ENCODE results near the gene CDH22.

Gene CDH22

DNA sequence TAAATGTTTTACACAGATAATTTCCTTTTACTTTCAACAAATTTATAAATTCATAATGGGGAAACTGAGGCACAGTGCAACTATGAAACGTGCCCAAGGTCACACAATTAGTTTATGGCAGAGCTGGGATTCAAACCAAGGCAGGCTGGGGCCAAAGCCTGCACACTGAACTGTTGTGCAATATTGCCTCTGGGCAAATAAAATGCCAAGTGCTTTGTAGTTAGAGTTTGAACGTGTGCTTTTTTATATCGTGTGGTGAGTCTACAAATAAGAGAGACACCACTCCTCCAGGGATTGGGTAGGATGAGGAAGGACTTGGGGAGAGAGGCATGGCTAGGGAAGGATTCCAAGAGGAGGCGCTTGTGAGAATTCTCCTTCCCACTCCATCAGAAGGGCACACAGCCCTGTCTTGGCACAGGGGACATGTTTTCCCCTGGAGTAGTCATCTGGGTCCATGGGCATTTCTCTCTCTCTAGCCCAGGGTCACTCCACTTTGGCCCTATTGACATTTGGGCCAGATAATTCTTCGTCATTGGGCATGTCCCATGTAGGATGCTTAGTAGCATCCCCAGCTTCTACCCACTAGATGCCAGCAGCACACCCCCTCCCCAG, 2.8 kb upstream of the CDH22 start:
- Histone ChIP-seq H4K20me1 (peaks cover 0 to 79% (median 41%) of the 10 kb centered on the region in 11 experiments; a peak in 16 of 22 replicates), H3K4me3 (no peak overlapping the region)

GRCh38 chr20:46309945-46310344, 1.6 kb upstream of the CDH22 start:
- TF ChIP-seq Cebpa-rat (IDR thresholded peaks at IDR 0.05), result no peak
- peaks cover 93 to 100% (median 100%) of the 10 kb centered on the region in 11 experiments for H3K27me3 ChIP-seq
- no peaks in the 10 kb centered on the region for H3K36me3 ChIP-seq
- no peak overlapping the region for H3K27ac ChIP-seq
- H3K4me1 ChIP-seq, result peaks cover 13 to 27% (median 18%) of the 10 kb centered on the region in 10 experiments; a peak in 18 of 20 replicates
- no peak overlapping the region for H3K4me3 ChIP-seq
- H3K9ac ChIP-seq, result no peak overlapping the region
- H3K4me2 ChIP-seq, result no peak overlapping the region
- no peaks in the 10 kb centered on the region for H3K9me3 ChIP-seq (replicated peaks in 1 of 11)
- H4K20me1 ChIP-seq, result peaks cover 0 to 85% (median 41%) of the 10 kb centered on the region in 11 experiments; a peak in 16 of 22 replicates

More for the DNA sequence above, 2.8 kb upstream of the CDH22 start:
- peak in 5 of 11 experiments; percentile 44 to 80 (median 52); a peak in 7 of 22 replicates for TF ChIP-seq Cebpa-rat (IDR thresholded peaks at IDR 0.05)
- Histone ChIP-seq H3K36me3 (no peaks in the 10 kb centered on the region), H3K4me2 (no peak overlapping the region), H3K27me3 (peaks cover 99 to 100% (median 100%) of the 10 kb centered on the region in 11 experiments), H3K9me3 (replicated peaks in 1 of 11) (no peaks in the 10 kb centered on the region), H3K4me1 (peaks cover 13 to 27% (median 18%) of the 10 kb centered on the region in 10 experiments; a peak in 18 of 20 replicates), H3K9ac (no peak overlapping the region), H3K27ac (no peak overlapping the region)

DNA sequence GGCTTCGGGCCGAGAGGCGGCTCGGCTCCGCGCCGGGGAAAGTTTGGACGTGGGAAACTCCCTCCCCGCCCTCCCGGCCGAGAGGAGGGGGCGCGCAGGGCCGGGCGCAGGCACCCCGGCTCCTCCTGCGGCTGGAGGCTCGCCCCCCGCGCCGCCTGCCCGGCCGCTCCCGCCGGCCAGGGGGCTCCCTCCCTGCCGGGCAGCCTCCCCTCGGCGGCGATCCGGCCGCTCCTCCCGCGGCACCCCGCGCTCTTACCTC, 370 bp downstream of the CDH22 start:
- peak overlapping the region; percentile 92 to 100 (median 99) for H3K4me2 ChIP-seq
- H3K9me3 ChIP-seq (replicated peaks in 1 of 11), result no peaks in the 10 kb centered on the region
- H4K20me1 ChIP-seq, result peaks cover 0 to 77% (median 26%) of the 10 kb centered on the region in 11 experiments; a peak in 16 of 22 replicates
- peaks cover 73 to 86% (median 83%) of the 10 kb centered on the region in 11 experiments for H3K27me3 ChIP-seq
- H3K27ac ChIP-seq, result no peak overlapping the region
- H3K36me3 ChIP-seq, result no peaks in the 10 kb centered on the region
- peak overlapping the region; percentile 59 to 76 (median 68) for H3K4me3 ChIP-seq
- peaks cover 13 to 26% (median 18%) of the 10 kb centered on the region in 10 experiments; a peak in 18 of 20 replicates for H3K4me1 ChIP-seq
- H3K9ac ChIP-seq, result peak overlapping the region; percentile 52 to 72 (median 68)
- TF ChIP-seq Cebpa-rat (IDR thresholded peaks at IDR 0.05), result no peak

- Histone ChIP-seq H3K36me3 (no peaks in the 10 kb centered on the region), H3K4me3 (peak overlapping the region; percentile 59 to 76 (median 68)), H3K27ac (no peak overlapping the region), H3K9me3 (replicated peaks in 1 of 11) (no peaks in the 10 kb centered on the region), H3K4me1 (peaks cover 10 to 21% (median 14%) of the 10 kb centered on the region in 10 experiments; a peak in 18 of 20 replicates), H3K4me2 (peak overlapping the region; percentile 92 to 100 (median 99)), H3K9ac (peak overlapping the region; percentile 52 to 72 (median 68); a peak in 21 of 22 replicates), H3K27me3 (peaks cover 67 to 81% (median 78%) of the 10 kb centered on the region in 11 experiments), H4K20me1 (peaks cover 0 to 71% (median 25%) of the 10 kb centered on the region in 11 experiments; a peak in 15 of 22 replicates)
- TF ChIP-seq Cebpa-rat (IDR thresholded peaks at IDR 0.05), result no peak
Measured at GRCh38 chr20:46307139-46307998, 929 bp downstream of the CDH22 start.

DNA sequence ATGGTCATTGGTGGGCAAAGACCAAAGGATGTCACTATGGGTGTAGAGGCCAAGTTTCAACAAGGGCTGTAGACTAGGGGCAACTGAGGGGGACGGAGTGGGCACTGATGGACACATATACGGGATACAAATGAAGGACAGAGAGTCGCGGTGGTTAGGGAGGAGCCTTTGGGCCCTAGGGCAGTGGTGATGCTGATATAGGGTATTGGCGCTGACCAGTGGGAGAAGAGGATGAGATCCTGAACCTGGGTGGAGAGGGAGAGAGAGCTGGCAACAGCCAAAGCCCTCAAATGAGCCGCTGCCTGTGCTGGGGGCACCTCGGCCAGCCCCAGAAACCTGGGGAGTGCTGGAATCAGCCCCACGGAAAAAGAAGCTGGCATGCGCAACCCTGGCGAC, 1.6 kb downstream of the CDH22 start:
- Histone ChIP-seq H4K20me1 (peaks cover 0 to 67% (median 25%) of the 10 kb centered on the region in 11 experiments; a peak in 15 of 22 replicates), H3K27ac (no peak overlapping the region), H3K27me3 (peaks cover 61 to 75% (median 71%) of the 10 kb centered on the region in 11 experiments), H3K4me2 (peak overlapping the region in 1 of 11 experiments; percentile 99; a peak in 4 of 22 replicates), H3K4me1 (peaks cover 10 to 16% (median 13%) of the 10 kb centered on the region in 10 experiments; a peak in 18 of 20 replicates), H3K36me3 (no peaks in the 10 kb centered on the region), H3K9me3 (replicated peaks in 1 of 11) (no peaks in the 10 kb centered on the region), H3K9ac (no peak overlapping the region), H3K4me3 (no peak overlapping the region)
- TF ChIP-seq Cebpa-rat (IDR thresholded peaks at IDR 0.05), result no peak

DNA sequence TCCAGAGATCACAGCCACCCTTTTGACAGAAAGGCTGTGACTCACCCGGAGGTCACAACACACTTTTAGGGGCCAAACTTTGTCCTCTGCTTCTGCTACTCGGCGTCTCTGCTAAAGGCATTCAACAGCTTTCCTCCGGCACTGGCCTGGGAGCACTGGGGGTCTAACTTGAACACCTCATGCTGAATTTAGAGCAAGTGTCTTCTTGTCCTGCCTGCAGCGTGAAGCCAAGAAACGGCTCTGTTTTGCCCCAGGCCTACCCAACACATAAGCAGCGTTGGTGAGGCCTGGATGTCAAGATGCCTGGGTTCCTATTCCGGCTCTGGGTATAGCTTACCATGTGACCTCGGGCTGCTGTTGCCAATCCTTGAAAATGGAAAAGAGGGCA, 2.3 kb downstream of the CDH22 start:
- H4K20me1 ChIP-seq, result peaks cover 0 to 61% (median 25%) of the 10 kb centered on the region in 11 experiments; a peak in 15 of 22 replicates
- no peak overlapping the region for H3K9ac ChIP-seq
- H3K4me3 ChIP-seq, result no peak overlapping the region
- H3K36me3 ChIP-seq, result no peaks in the 10 kb centered on the region
- H3K27ac ChIP-seq, result no peak overlapping the region
- no peak for TF ChIP-seq Cebpa-rat (IDR thresholded peaks at IDR 0.05)
- H3K4me1 ChIP-seq, result peaks cover 10 to 16% (median 13%) of the 10 kb centered on the region in 10 experiments; a peak in 18 of 20 replicates
- H3K9me3 ChIP-seq (replicated peaks in 1 of 11), result no peaks in the 10 kb centered on the region
- H3K27me3 ChIP-seq, result peaks cover 53 to 67% (median 64%) of the 10 kb centered on the region in 11 experiments
- H3K4me2 ChIP-seq, result no peak overlapping the region

DNA sequence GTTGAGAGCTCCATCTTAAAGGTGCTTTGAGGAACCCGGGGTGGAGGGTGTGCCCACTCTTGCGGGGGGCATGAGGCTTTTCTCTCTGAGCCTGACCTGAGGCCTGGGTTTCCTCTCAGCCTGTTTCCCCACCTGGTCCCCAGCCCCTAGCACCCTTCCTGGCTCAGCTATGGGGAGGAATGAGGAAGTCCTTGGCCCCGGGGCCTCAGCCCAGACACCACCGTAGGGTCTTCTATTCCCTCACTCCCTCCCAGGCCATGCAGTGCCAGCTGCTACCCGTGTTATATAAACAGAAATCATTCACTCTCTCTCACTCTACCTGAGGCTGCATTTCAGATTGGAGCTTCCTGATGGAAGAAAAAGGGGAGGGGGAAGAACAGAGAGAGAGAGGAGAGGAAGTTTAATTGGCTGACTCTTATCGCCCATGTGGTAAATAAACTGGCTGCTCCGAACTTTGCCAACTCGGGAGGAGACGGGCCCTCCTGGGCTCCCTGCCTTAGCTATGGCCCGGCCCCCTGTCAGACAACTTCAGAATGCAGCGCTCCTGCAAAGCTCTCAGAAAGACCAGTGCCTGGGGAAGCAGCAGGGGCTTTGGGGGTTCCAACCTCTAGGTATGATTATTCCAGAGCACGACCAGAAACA, 2.8 kb downstream of the CDH22 start:
- no peaks in the 10 kb centered on the region for H3K9me3 ChIP-seq (replicated peaks in 1 of 11)
- no peak overlapping the region for H3K4me2 ChIP-seq
- no peak for TF ChIP-seq Cebpa-rat (IDR thresholded peaks at IDR 0.05)
- no peak overlapping the region for H3K4me3 ChIP-seq
- H3K4me1 ChIP-seq, result peaks cover 10 to 16% (median 13%) of the 10 kb centered on the region in 10 experiments; a peak in 18 of 20 replicates
- H3K27ac ChIP-seq, result no peak overlapping the region
- H3K36me3 ChIP-seq, result no peaks in the 10 kb centered on the region
- peaks cover 48 to 62% (median 58%) of the 10 kb centered on the region in 11 experiments for H3K27me3 ChIP-seq
- H3K9ac ChIP-seq, result no peak overlapping the region
- peaks cover 0 to 58% (median 25%) of the 10 kb centered on the region in 11 experiments; a peak in 15 of 22 replicates for H4K20me1 ChIP-seq

GRCh38 chr20:46304852-46305251, 3.4 kb downstream of the CDH22 start:
- TF ChIP-seq Cebpa-rat (IDR thresholded peaks at IDR 0.05), result no peak
- Histone ChIP-seq H3K36me3 (no peaks in the 10 kb centered on the region), H3K27ac (no peak overlapping the region), H3K4me2 (no peak overlapping the region), H3K9ac (no peak overlapping the region), H3K4me3 (no peak overlapping the region), H3K4me1 (peaks cover 10 to 16% (median 13%) of the 10 kb centered on the region in 10 experiments; a peak in 18 of 20 replicates), H4K20me1 (peaks cover 0 to 52% (median 21%) of the 10 kb centered on the region in 11 experiments; a peak in 15 of 22 replicates), H3K9me3 (replicated peaks in 1 of 11) (no peaks in the 10 kb centered on the region), H3K27me3 (peaks cover 42 to 56% (median 52%) of the 10 kb centered on the region in 11 experiments)

All from BLaER1 treated with 17β-estradiol and CSF1 and Interleukin-3, amounts not matched to agents 10 nM and 100 nM (cell line).